GM12872 (cell line): ENCODE measurements around the gene ZNF117.
A peak's percentile ranks its signal among the peaks of the same experiment; 100 is the strongest.

ENCODE experiments used
- CTCF ChIP-seq: IDR thresholded peaks from 3 replicates; pipeline ENCODE4 v1.5.1; 2011; ENCODE audit warnings: low read depth, mild to moderate bottlenecking, low read length, moderate library complexity; ENCODE audit not compliant: insufficient read depth

The ZNF117 gene

GRCh38 chr7:64990936-64991335, at the start of gene ZNF117:
ZNF117 (minus strand) TSS chr7:64991036.
- TF ChIP-seq CTCF: no peak

- peak; percentile 31; the same call in 1 of the 3 replicates for TF ChIP-seq CTCF
These were observed 47.2 kb upstream of the ZNF117 start for GRCh38 chr7:65037740-65038688.

GRCh38 chr7:65006094-65006992, 15.5 kb upstream of the ZNF117 start, which contains the start of gene ERV3-1:
ERV3-1 (minus strand) TSS chr7:65006687; CDS start chr7:64993026, 13,661 bp downstream.
- no peak for TF ChIP-seq CTCF

GRCh38 chr7:65004575-65004974, 13.7 kb upstream of the ZNF117 start:
- TF ChIP-seq CTCF: no peak

GRCh38 chr7:65002972-65003585, 12.2 kb upstream of the ZNF117 start:
- TF ChIP-seq CTCF: no peak

- no peak for TF ChIP-seq CTCF
These were observed 10.5 kb upstream of the ZNF117 start for GRCh38 chr7:65001291-65001814.
